Adipocyte (in vitro differentiated cells): ENCODE results near the gene ENAM.
A peak's percentile ranks its signal among the peaks of the same experiment; 100 is the strongest.
"Not testable (repeated sequence)": the region's sequence is repeated elsewhere in the genome, so short reads cannot be mapped to it uniquely, and the experiment has no call there.

ENCODE experiments used
- DNase-seq: peaks from one replicate; pipeline ENCODE4 v3.0.0-alpha.2; 2015; ENCODE audit warnings: low read depth
- H3K27me3 ChIP-seq: replicated peaks from 2 replicates; pipeline ENCODE4 v1.7.0; 2013; ENCODE audit warnings: mild to moderate bottlenecking, low read length, moderate library complexity; ENCODE audit not compliant: control insufficient read depth, insufficient read depth
- H3K36me3 ChIP-seq: 2 replicates; pipeline ENCODE4 v1.7.0; 2013; ENCODE audit warnings: low read length, mild to moderate bottlenecking, moderate library complexity; ENCODE audit not compliant: control insufficient read depth, insufficient read depth, severe bottlenecking
- H3K4me1 ChIP-seq: 2 replicates; pipeline ENCODE4 v1.7.0; 2013; ENCODE audit warnings: mild to moderate bottlenecking, low read length, moderate library complexity; ENCODE audit not compliant: control insufficient read depth, insufficient read depth
- H3K4me3 ChIP-seq: 2 replicates; pipeline ENCODE4 v1.7.0; 2013; ENCODE audit warnings: mild to moderate bottlenecking, low read length, moderate library complexity
- H3K9ac ChIP-seq: 2 replicates; pipeline ENCODE4 v1.7.0; 2013; ENCODE audit warnings: mild to moderate bottlenecking, low read length, moderate library complexity
- H3K9me3 ChIP-seq: 2 replicates; pipeline ENCODE4 v1.7.0; 2013; ENCODE audit warnings: mild to moderate bottlenecking, low read length, moderate library complexity; ENCODE audit not compliant: control insufficient read depth

Gene ENAM

DNA sequence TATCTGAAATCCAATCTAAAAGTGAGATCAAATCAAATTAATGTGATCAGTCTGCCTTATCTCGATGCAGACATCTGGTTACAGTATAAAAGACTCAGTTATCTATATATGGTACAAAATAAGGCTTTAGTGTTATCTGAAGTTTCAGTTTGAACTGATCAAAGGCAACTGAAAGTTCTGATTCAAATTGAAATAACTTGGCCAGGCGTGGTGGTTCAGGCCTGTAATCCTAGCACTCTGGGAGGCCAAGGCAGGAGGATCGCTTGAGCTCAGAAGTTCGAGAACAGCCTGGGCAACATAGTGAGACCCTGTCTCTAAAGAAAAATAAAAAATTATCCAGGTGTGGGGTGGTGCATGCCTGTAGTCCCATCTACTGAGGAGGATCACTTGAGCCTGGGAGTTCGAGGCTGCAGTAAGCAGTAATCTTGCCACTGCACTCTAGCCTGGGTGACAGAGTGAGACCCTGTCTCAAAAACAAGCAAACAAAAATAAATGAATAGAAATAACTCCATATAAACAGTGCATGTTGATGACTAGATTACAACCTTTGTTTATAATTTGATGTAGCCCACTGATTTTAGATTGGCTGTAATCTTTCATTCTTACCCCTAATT, 32.9 kb downstream of the ENAM start:
- H3K36me3 ChIP-seq, H3K4me1 ChIP-seq, H3K9me3 ChIP-seq, H3K9ac ChIP-seq, DNase-seq, H3K4me3 ChIP-seq, H3K27me3 ChIP-seq: not testable (repeated sequence)

- peak; percentile 45 for DNase-seq
- no peaks in the 10 kb centered on the region for H3K9me3 ChIP-seq
- no peaks in the 10 kb centered on the region for H3K27me3 ChIP-seq
- H3K36me3 ChIP-seq: no peaks in the 10 kb centered on the region
- H3K9ac ChIP-seq: no peak within 1 kb of the TSS
- H3K4me3 ChIP-seq: no peak within 1 kb of the TSS
- H3K4me1 ChIP-seq: peaks cover 23% of the 10 kb centered on the region
Observed at GRCh38 chr4:70666369-70666768, 37.8 kb downstream of the ENAM start, which contains the start of gene JCHAIN. TSS of gene JCHAIN (minus strand) at chr4:70666508. CDS start at chr4:70666490, 18 bp downstream.

GRCh38 chr4:70667740-70668535, 39.4 kb downstream of the ENAM start:
- Histone ChIP-seq H3K27me3 (no peaks in the 10 kb centered on the region), H3K36me3 (no peaks in the 10 kb centered on the region), H3K4me1 (peaks cover 23% of the 10 kb centered on the region), H3K9me3 (no peaks in the 10 kb centered on the region), H3K9ac (no peak overlapping the region), H3K4me3 (peak overlapping the region; percentile 37)
- DNase-seq: peak; percentile 38

- Histone ChIP-seq H3K27me3 (no peaks in the 10 kb centered on the region), H3K9me3 (no peaks in the 10 kb centered on the region), H3K9ac (no peak overlapping the region), H3K4me1 (peaks cover 23% of the 10 kb centered on the region), H3K36me3 (no peaks in the 10 kb centered on the region), H3K4me3 (no peak overlapping the region)
- DNase-seq: no peak
Observed at GRCh38 chr4:70670332-70671014, 41.9 kb downstream of the ENAM start.

GRCh38 chr4:70671091-70671490, 42.5 kb downstream of the ENAM start:
- no peak overlapping the region for H3K4me3 ChIP-seq
- no peaks in the 10 kb centered on the region for H3K36me3 ChIP-seq
- H3K9ac ChIP-seq: no peak overlapping the region
- peaks cover 19% of the 10 kb centered on the region for H3K4me1 ChIP-seq
- no peaks in the 10 kb centered on the region for H3K27me3 ChIP-seq
- DNase-seq: no peak
- no peaks in the 10 kb centered on the region for H3K9me3 ChIP-seq

DNA sequence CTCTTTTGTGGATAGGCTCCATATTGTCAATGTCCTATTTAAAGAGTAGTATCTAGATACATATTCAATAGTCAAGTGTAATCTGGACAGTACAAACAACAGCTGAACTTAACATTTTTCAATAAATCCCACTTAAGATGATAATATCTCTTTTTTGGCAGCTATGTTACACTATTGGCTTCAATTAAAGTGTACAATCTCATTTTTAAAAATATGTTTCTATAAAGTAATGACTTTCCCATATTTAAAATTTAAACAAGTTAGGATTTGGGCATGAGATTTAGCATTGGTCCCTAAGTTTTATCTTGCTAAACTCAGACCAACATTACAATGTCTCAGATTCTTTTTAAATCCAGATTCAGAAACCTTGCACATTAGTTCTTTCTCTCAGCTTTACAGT, 45.6 kb downstream of the ENAM start:
- no peak overlapping the region for H3K9ac ChIP-seq
- DNase-seq: no peak
- H3K27me3 ChIP-seq: no peaks in the 10 kb centered on the region

DNA sequence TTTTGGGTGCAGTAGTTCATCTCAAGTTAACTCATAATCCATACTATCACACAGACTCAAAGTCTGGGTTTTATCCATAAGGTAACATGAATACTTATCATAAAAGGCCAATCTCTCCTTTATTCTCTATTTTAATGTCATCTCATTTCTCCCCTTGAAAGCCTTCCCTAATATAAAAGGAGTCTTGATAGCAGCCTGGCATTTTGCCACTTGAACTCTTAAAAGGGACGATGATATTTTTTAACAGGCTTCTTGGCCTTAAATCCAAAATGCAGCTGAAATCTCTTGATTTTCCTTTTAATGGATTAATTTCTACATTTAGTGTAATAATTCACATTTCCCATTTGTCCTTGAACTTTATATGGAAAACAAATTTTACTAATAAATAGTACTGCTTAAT, 46.2 kb downstream of the ENAM start:
- Histone ChIP-seq H3K36me3 (no peaks in the 10 kb centered on the region), H3K9me3 (no peaks in the 10 kb centered on the region), H3K4me1 (no peaks in the 10 kb centered on the region), H3K27me3 (no peaks in the 10 kb centered on the region), H3K9ac (no peak overlapping the region), H3K4me3 (no peak overlapping the region)
- no peak for DNase-seq

More for the DNA sequence above, 45.6 kb downstream of the ENAM start:
- H3K9me3 ChIP-seq: no peaks in the 10 kb centered on the region
- no peak overlapping the region for H3K4me3 ChIP-seq
- H3K36me3 ChIP-seq: no peaks in the 10 kb centered on the region
- no peaks in the 10 kb centered on the region for H3K4me1 ChIP-seq

GRCh38 chr4:70676554-70677090, 48.1 kb downstream of the ENAM start:
- no peak overlapping the region for H3K4me3 ChIP-seq
- no peaks in the 10 kb centered on the region for H3K36me3 ChIP-seq
- H3K4me1 ChIP-seq: no peaks in the 10 kb centered on the region
- no peak overlapping the region for H3K9ac ChIP-seq
- no peak for DNase-seq
- no peaks in the 10 kb centered on the region for H3K27me3 ChIP-seq
- H3K9me3 ChIP-seq: no peaks in the 10 kb centered on the region

- DNase-seq: no peak
- Histone ChIP-seq H3K4me1 (no peaks in the 10 kb centered on the region), H3K27me3 (no peaks in the 10 kb centered on the region), H3K4me3 (no peak overlapping the region), H3K9me3 (no peaks in the 10 kb centered on the region), H3K9ac (no peak overlapping the region), H3K36me3 (no peaks in the 10 kb centered on the region)
Observed at GRCh38 chr4:70678383-70678999, 49.9 kb downstream of the ENAM start.

DNA sequence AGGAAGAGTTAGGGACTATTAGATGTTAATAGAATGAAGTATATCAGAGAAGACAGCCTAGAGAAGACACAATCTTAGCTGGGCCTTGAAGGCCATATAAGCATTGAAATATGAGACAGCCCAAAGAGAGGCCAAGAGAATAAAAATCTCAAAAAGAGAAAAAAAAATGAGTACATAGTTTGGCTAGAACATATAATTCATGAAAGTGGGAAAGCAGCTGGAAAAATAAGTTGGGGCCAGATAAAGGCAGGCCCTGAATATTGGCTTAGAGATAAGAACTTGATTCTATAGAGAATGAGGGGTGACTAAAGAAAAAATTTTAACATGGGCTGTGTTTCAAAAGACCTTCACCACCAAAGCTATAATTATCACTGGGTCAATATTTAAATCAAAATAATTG, 52.4 kb downstream of the ENAM start:
- H3K27me3 ChIP-seq: no peaks in the 10 kb centered on the region
- no peaks in the 10 kb centered on the region for H3K9me3 ChIP-seq
- no peak overlapping the region for H3K9ac ChIP-seq
- DNase-seq: no peak
- no peaks in the 10 kb centered on the region for H3K4me1 ChIP-seq
- H3K4me3 ChIP-seq: no peak overlapping the region
- no peaks in the 10 kb centered on the region for H3K36me3 ChIP-seq

DNA sequence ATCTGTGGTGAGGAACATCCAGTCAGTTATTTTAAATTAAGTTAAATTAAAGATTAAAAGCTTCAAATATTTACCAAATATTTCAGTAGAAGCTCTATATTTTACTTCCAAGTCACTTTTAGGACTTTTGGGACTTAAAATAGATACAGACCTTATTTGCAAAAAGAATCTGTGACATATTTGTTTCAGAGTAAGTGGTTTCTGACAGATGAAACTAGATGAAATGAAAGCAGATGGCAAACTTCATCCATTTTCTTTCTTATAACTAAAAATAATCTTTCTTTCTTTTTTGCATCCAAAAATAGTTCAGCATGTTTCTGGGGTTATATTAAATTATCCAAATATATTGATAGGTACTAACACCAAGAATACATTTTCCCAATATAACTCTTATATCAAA, 53.2 kb downstream of the ENAM start:
- no peaks in the 10 kb centered on the region for H3K27me3 ChIP-seq
- no peaks in the 10 kb centered on the region for H3K9me3 ChIP-seq
- no peak overlapping the region for H3K4me3 ChIP-seq
- H3K36me3 ChIP-seq: no peaks in the 10 kb centered on the region
- DNase-seq: no peak
- H3K9ac ChIP-seq: no peak overlapping the region
- H3K4me1 ChIP-seq: no peaks in the 10 kb centered on the region
